HG02870 (cell line): ENCODE measurements around the gene EVL.
"Not testable (repeated sequence)": the region's sequence is repeated elsewhere in the genome, so short reads cannot be mapped to it uniquely, and the experiment has no call there.

Experiments used
- ATAC-seq: cut with Tn5 transposase; IDR thresholded peaks from one replicate; pipeline ENCODE4 v1.9.1; 2021; ENCODE audit warnings: mild to moderate bottlenecking, moderate library complexity; ENCODE audit not compliant: unreplicated experiment

The EVL gene

DNA sequence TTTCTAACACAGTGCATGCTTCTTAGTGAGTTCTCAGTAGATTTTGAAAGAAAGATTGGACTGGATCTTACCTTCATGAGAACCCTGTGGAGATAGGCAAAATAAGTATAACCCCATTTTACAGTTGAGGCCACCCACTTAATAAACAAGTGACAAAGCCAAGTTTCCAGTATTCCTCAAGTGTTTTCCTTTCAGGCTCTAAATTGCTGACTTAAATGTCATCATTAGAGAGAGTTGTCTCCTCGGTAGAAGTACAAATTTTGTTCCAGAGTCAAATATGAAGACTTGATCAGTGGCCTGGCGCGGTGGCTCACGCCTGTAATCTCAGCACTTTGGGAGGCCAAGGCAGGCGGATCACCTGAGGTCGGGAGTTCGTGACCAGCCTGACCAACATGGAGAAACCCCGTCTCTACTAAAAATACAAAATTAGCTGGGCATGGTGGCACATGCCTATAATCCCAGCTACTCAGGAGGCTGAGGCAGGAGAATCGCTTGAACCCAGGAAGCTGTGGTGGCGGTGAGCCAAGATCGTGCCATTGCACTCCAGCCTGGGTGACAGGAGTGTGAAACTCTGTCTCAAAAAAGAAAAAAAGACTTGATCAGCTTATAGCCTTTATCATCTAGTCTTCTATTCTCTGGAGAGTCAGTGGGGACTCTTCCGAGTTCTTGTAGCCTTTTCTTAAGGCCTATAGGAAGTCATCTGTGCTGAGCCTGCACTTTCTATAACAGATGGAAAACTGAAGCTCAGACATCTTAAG lies 708 bp upstream of the EVL start:
- not testable (repeated sequence) for ATAC-seq

DNA sequence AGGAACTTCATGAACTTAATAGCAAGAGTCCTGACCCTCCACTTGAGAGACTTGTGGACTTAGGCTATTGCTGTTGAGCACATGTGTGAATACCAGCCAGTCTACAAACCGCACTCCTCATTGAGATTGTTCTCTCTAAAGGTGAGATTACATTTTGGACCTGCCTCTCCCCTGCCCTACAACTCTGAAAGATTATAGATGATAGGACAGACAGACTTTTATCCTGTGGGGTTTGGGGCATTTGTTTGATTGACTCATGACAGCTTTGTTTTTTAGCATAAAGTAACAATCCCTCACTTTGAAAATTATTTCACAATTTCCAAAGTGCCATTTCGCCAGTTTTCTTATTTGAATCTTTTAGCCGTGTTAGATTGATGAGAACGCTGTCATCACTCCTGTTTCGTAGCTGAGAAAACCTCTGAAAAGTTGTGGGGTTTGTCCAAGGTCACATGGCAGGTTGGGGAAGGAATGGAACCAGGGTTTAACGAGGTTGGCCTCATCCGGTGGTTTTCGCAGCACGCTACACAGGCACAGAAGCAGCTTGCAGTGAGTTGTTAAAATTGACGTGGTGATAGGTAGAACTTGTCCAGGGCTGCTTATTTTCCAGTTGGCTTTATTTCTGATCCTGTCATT lies 836 bp downstream of the EVL start:
- peak; percentile 40 for ATAC-seq

DNA sequence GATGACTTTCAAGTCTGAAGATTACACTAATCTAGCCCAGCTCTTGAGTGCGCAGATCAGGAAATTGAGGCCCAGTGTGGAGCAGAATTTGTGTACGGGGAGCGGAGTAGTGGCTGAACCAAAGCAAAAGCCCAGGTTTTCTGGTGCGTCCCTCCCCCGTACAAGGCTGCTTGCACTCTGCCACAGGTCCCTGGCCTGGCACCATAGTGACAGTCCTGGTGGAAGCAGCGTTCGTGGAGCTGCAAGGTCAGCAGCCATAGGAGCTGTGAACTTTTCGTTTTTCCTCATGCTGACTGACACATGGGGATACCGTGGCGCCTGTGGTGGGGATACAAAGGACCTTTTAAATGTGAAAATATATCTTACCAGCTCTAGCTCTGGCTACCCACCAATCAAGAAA lies 1.7 kb downstream of the EVL start:
- ATAC-seq: no peak

DNA sequence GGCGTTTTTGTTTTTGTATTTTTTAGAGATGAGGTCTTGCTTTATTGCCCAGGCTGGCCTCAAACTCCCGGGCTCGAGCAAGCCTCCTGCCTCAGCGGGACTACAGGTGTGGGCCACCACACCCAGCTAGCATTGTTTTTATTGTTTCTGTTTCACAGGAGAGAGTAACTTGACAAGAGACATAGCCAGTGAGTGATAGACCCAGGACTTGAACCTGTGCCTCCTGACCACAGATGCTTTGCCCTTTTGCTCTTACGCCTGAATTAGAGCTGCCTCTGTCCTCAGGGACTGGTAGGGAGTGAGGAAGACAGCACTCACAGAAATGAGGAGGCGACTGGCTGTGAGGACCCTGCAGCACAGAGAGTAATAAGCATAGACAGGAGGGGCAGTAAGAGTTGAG lies 2.3 kb downstream of the EVL start:
- ATAC-seq: no peak

DNA sequence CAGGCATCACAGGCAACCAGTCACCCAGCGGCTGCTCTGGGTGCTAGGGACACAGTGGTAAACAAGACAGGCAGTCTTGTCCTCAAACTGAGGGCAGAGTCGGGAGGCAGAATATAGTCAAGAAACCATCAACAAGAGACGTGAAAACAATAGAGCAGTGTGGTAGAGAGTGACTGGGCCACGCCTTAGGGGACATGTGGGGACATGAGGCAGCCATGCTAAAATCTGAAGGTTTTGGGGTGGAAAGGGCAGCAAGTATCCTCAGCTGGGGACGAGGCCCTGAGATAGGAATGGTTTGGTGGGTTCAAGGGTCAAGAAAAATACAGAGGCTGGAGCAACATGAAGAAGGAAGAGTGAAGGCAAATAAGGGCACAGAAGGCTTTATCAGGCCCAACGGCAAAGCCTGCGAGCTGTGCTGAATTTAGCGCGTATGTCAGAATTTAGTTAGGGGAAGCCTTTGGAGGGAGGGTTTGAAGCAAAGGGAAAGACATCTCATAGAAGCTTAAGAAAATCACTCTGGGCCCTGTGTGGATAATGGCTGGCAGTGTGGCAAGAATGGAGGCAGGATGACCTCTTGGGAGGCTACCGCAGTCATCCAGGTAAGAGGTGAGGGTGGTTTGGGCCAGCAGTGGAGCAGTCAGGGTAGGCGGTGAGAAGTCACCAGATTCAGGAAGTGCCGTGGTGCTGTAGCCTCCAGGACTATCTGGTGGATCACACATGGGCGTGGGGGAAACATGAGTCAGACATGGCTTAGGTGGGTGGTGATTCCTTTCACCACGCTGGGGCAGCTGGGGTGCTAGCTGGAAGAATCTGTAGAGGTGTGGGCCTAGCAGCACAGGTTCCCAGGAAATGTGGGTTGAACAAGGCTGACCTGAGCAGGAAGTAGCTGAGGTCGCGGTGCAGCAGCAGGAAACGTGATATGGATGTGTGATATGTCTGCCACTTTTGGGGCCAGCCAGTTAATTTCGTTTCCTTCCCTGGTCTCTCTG lies 3.0 kb downstream of the EVL start:
- ATAC-seq: peak; percentile 33

DNA sequence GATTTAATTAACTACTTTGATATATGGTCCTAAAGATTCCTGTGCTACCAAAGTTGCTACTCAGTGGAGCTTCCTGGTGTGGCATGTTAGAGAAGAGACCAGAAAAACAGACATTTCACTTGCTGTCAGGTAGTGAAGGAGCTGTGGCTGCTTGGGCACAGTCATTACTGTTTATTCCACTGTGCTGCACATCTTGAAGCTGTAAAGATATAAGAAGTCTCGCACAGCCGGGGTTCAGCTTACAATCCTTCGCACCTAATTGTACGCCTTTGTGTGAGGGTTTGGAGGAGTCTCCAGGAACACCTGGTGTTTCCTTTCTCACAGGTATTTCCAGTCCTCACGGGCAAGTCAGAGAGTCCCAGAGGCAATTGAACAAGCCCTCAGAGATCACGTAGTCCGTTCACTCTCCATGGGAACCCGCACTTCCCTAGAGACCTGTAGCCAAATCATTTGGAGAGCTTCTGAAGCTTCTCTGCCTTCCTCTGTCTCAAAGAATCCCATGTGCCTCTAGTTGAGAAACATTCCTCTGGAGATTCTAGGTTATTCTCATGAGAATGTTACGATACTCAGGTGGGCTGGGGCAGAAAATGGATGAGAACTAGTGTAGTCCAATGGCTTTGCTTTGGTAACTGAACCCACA lies 4.1 kb downstream of the EVL start:
- ATAC-seq: no peak

DNA sequence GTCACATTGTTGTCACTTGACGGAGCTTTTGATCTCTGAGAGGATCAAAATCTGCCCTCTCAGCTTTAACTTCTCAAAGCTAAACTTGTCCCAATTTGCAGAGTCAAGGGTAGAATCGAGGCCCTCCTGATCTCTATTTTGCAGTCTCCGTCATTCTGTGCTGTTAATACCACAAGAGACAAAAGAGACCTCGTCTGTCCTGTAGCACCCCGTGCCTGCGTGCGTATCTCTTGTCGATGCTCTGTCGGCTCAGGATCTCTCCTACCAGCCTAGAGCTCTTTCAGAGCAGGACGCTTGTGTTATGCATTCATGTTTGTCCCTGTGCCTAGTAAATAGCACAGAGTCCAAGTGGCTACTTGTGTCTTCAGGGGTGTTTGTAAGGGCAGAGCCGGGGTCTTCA lies 5.1 kb downstream of the EVL start:
- no peak for ATAC-seq

DNA sequence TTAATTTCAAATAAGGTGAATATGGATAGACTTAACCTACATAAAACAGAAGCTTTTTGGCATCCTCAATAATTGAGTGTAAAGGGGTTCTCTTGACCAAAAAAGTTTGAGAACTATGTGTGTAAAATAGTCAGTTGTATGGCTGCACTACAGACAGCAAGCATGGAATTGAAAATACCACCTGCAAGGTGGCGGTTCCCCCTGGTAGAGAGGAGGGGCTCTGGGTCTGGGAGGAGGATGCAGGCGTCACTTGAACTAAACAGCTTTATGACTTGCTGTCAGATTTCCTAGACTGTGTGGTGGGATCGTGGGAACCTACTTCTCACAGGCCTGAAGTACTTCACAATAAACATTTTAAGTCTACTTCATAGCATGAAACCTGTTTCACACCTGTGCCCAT lies 6.3 kb downstream of the EVL start:
- ATAC-seq: no peak

DNA sequence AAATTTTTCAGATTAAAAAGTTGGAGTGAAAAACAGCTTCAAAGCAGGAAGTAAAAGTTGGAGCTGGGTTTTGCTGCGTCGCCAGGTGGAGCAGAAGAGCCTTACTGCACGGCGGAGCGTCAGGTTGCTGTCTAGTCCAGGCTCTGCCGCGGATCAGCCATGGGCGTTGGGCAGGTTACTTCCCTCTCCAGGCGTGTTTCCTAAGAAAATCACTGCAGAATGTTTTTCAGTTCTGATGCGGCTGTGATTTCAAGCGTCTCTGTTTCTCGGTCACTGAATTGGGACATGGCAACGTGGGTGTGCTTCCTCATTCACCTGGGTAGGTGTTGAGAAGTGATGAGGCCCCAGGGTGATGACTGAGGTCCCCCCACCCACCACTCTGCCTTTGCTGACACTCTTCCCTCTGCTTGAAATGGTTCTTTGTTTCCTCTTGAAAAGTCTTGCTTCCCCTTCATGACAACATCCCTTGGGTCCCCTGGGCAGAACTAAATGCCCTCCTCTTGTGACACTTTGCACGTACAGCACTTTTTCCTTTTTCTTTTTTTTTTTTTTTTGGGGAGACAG lies 7.6 kb downstream of the EVL start:
- ATAC-seq: peak; percentile 32

DNA sequence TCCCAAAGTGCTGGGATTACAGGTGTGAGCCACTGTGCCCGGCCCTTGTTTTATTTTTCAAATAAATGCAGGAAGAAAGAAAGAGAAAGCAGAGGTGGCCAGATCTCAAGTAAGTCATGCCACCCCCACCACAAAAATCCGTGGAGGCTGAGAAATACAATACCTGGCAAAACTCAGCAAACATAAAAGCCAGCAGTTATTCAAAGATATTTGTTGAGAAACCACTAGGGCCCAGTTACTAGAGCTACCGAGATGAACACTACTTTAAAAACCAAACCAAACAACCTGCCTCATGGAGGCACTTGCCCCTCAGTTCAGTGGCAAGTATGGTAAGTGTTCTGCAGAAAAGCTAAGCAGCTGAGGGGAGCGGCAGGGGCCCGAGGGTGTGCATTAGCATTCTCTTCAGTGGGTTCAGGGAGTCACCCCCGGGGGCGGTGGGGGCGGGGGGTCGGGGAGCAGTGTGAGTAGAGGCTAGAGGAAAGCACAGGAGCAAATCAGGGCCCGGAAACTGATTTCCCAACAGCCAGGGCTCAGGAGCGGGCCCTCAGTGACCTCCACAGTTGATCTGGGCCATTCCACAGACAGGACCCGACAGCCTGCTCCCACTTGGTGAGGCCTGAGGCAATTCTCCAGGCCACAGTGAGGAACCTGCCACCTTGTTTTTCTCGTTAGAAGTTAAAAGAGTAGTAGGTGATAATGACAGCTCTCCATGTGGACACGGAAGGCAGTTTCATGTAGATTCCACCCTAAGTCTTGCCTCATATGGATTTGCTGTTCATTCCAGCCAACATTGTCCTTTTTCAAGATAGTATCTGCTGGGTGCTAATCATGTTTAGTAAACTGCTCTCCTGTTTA lies 8.6 kb downstream of the EVL start:
- no peak for ATAC-seq

DNA sequence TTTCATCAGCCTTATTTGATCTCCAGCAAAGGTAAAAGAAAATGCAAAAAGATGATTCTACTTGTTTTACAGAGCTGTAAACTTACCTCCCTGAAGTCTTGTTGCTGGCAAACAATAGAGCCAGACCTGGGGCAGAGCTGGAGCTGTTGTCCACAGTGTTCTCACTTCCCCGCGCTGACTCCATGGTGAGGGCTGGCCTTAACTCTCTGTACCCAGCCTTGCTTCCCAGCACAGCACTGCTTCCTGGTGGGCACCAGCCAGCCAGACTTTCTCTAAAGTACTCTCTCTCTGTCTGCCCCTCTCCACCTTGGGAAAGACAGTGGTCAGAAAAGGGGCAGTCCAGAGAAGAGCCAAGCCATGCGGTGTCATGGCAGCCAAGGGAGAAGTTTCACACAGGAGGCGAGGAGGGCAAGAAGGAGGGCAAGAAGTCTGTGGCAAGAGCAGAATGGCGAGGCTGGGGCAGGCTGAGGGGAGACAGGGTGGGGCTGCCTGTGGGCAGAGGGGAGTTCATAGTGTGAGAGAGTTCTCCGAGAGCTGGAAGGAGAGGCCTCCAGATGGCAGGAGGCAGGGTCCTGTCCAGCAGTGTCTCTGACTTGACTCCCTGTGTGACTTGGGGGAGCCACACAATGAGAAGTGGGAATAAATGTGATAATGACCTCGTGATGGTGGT lies 9.3 kb downstream of the EVL start:
- ATAC-seq: no peak

DNA sequence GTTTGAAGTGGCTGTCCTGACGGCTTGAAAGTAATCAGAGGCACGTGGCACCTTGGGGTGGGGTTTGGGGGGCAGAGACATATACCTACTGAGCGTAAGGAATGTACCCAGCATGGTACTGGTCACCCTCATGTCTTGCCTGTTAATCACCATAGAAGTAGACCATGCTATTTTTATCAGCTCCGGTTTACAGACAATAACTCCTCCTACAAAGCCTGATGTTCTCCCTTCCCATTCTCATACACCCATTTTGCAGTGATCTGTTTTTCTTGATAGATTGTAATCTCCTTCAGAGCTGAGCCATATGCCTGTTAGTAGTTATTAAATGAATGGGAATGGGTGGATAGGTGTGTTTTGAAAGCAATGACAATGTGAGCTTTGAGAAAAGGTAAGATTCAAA lies 10.5 kb downstream of the EVL start:
- ATAC-seq: no peak

DNA sequence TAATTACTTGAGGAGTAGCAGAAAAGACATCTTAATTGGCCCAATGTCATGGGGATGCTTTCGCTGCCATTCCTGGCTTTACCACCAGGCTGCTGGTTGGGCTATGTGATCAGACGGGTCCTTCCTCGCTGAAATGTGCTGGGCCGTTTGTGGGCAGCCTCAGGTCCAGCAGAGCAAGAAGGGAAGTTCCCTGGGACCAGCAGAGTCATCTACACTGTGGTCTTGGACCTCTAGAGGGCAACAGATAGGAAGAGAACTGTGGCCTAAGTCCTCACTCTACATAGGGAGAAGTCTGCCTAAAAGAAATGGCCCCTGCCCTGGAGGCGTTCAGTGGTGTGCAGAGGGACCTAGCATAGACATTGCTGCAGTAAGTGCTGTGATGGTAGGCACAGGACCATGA lies 10.9 kb downstream of the EVL start:
- peak; percentile 46 for ATAC-seq

DNA sequence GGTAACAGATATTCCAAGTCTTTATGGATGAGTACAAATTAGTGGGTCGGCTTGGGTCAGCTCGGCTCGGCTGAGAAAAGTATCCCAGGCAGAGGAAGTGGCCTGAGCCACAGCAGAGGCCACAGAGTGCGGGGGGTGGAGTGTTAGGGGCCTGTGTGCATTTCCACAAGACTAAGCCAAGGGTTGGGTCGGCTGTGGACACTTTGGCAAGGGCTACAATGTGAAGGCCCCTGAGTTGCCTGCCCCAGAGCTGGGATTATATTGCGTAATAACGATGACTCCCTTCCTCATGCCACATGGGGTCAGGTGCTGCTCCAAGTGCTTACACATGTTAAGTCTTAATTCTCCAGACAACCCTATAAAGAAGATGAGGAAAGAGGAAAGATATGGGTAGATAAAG lies 11.4 kb downstream of the EVL start:
- no peak for ATAC-seq

DNA sequence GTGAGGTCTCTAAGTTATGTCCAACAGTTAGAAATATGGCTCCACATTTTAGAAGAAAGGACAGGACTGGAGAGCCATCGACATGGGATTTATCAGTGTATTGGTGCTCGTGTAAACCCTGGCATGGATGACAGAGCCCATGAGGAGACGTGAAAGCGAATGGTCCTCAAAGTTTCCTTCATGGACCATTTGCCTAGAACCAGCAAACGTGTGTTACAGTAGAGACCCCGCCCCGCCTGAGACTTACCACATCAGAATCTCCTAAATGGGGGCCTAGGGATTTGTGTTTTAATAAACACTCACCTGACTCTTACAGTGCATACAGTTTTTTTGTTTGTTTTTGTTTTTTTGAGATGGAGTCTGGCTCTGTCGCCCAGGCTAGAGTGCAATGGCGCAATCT lies 12.2 kb downstream of the EVL start:
- ATAC-seq: no peak

DNA sequence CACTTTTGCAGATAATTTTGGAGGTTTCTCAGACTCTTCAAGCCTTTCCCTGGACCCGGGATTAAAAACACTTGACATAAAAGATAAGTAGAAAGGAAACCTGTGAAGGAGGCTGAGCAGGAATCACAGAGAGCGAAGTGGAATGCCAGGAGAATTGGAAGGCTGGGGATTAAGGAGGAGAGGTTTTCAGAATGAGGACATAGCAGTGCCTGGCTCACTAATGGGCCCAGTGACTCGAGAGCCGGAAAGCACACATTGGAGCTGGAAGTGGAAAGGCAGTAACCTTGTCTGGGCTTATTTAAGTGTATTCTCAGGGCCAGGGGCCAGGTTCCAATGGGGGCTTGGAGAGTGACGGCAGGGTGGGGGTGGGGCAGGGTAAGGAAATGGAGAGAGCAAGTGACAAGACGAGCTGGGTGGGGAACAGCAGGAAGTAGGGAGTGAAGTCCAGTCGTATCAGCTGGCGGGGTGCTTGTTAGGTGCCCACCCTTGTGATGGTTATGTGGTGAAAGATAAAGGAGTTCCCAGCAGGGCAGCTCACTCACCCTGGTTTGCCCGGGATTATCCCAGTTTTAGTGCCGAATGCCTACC lies 13.1 kb downstream of the EVL start:
- no peak for ATAC-seq

DNA sequence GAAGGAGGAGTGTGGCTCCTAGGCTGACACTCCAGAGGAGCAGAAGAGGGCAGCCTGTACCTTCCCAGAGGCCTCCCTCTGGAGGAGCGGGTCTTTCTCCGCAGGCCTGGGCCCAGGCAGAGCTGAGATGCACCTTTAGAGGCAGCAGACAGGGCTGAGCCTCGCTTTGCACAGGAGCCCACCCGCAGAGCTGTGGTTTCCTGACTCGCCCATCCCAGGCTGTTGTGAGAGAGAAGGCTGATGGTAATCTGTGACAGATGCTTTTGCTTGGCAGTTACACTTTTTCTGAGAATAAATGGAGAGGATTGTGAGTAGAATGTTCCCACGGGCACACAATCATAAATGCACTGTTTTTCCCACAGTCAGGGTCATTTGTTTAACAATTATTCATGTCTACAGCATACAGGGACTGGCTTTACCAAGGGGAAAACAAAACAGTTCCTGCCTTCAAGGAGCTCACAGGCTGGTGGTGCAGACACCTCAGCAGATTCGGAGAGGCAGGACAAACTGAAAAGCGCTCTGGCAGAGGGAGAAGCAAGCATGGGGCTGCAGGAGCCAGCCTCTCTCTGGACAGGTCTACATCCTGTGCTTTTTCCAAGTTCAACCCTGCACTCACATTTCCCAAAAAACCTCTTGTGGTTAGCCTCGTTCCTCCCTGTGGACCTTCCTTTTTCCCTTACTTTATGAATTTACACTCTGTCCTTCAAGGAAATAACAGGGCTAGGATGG lies 13.9 kb downstream of the EVL start:
- ATAC-seq: no peak

DNA sequence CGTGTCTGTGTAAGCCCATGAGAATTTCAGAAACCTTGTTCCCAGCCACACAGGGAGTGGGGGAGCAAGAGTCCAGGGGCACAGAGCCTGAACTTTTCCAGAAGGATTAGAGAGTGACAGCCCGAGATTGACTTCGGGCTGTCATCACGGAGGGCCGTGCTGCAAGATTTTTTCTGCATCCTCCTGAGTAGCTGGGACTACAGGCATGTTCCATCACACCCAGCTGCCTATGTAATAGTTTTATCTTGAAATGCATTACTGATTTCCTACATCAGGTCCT lies 14.4 kb downstream of the EVL start:
- no peak for ATAC-seq

DNA sequence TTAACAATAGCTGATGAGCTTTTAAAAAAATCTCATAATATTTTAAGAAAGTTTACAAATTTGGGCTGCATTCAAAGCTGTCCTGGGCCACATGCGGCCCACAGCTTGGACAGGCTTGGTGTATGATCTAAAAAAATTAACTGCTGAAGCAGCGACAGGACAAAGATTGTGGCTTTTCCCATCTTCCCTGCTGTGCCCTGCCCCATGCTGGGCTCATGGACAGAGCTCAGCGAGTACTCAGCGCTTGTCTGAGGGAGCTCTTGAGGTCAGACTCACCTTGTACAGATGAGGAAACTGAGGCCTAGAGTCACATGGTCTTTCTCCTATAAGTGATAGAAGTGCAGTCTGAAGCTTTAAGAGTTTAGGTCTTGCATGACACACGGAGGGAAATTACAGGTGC lies 15.0 kb downstream of the EVL start:
- no peak for ATAC-seq
